Retinal pigment epithelial cell (primary cell): ENCODE measurements around the gene SND1.

Experiments used
- DNase-seq: peaks from one replicate; pipeline ENCODE4 v3.0.0-alpha.2; 2010; ENCODE audit warnings: low read depth
- H3K4me3 ChIP-seq: 2 replicates; pipeline ENCODE4 v1.5.1; 2011; ENCODE audit warnings: mild to moderate bottlenecking, low read length, control low read depth, moderate library complexity
- TF ChIP-seq, protein P1 (sequence below): conservative IDR thresholded peaks from 2 replicates; pipeline ENCODE4 v1.5.1; 2011; ENCODE audit warnings: low read depth, low read length, control low read depth, inconsistent platforms

SND1 gene

DNA sequence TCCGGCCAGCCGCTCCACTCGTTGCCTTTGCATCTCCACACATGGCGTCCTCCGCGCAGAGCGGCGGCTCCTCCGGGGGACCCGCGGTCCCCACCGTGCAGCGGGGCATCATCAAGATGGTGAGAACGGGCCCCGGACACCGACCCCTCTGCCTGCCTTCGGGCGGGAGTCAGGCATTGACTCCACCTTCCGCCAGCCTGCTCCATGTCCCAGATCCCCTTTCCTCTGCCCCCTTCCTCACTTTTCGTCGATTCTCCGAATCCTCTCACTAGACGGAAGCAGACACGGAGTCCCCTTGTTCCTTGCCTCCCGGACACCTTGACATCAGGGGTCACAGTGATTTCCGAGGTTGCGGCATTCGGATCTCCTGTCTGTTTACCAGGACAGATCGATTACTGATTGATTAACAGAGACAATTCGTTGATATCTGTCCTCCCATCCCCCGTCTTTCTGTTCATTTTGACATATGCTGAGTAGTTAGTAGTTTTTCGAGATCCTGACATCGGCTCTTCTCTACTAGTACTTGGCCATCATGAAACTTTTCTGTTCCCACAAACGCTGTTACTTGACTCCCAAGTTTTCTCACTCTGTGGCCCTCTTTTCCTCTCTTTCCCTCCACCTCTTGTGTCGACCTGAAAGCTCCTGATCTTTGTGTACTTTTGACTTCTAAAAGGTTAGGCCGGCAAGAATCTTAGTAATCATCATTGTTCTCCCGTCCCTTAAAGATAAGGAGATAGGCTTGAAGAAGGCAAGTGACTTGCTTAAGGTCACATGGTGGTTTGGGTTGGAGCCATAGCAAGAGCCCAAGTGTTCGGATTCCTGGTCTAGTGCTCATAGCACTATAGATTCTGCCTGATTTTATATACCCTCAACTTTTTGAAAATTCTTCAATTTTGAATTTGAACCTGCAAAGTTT, 597 bp downstream of the SND1 start:
- no peak for DNase-seq
- TF ChIP-seq, protein P1, sequence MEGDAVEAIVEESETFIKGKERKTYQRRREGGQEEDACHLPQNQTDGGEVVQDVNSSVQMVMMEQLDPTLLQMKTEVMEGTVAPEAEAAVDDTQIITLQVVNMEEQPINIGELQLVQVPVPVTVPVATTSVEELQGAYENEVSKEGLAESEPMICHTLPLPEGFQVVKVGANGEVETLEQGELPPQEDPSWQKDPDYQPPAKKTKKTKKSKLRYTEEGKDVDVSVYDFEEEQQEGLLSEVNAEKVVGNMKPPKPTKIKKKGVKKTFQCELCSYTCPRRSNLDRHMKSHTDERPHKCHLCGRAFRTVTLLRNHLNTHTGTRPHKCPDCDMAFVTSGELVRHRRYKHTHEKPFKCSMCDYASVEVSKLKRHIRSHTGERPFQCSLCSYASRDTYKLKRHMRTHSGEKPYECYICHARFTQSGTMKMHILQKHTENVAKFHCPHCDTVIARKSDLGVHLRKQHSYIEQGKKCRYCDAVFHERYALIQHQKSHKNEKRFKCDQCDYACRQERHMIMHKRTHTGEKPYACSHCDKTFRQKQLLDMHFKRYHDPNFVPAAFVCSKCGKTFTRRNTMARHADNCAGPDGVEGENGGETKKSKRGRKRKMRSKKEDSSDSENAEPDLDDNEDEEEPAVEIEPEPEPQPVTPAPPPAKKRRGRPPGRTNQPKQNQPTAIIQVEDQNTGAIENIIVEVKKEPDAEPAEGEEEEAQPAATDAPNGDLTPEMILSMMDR = no peak
- peak overlapping the region; percentile 99 for H3K4me3 ChIP-seq

DNA sequence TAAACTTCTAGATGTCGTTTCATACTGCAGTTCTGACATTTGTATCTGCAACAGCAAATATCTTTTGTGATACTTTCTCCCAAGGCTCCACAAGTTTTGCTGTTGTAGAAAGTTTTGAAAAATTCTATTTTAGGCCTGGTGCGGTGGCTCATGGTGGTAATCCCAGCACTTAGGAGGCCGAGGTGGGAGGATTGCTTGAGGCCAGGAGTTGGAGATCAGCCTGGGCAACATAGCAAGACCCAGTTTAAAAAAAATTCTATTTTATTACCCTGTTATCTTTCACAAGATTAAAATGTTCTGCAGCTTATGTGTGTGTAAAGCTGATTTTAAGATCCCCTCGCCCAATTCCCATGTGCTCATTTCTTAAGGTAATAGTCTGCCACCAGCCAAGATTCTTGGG, 1.4 kb downstream of the SND1 start:
- H3K4me3 ChIP-seq = peak overlapping the region; percentile 99
- TF ChIP-seq, protein P1 = no peak
- no peak for DNase-seq

DNA sequence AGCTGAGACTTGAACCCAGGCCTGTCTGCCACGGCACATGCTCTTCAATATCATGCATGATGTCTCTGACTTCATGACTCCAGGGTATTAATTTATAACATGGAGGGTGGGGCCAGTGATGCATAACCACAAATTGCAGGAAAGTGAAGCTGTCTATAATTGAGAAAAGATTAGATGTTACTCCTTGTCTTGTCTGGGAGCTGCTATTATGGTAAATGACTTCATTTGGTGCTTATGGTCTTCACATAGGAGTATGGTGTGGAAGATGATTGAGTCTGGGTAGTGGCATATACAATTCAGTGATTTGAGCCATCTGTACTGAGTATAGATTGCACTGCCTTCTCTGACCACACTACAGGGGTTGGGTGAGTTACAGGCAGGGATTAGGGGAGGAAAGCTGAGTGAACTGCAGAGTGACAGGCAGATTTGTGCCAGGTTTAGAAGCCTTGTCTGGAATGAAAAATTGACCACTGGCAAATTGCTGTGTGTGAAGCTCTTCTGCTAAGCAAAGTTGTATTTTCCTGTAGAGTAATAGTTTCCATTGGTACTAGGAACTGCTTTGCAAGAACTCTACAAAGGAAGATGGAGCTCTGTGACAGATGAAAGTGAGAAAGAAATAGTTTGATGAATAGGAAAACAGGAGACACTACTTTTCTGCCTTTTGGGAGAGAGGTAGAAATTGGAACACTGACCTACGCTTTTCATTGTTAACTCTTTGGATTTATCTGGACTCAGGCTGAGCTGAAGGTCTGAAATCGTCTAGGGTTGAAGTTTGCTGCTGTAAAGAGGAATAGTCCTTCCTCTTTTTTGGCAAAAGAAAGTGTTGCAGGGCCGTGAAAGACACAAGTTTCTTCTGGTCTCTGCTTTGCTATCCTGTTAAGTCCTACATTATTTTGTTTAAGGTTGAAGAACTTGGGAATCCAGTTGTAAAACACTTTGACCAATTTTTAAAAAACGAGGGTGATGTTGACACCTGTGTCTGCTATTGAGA, 2.7 kb downstream of the SND1 start:
- H3K4me3 ChIP-seq = no peak overlapping the region
- TF ChIP-seq, protein P1 = peak; percentile 35
- DNase-seq = no peak

DNA sequence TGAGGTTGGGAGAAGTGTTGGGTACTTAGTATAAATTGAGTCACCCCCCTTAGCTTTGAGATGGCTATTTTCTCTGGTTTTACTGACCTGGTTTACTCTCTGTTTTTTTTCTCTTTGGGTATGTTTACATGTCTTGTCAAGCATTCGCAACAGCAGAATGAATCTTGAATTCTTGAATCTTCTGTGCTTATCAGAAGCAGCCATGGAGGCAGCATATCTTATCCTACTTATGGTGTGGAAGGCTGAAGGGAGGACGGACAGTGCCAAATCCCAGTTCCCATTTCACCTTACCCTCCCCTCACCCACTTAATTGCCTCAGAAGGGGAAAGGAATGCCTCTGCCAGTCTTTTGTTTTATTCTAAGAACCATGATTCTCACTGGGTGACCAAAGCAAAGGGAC, 3.7 kb downstream of the SND1 start:
- TF ChIP-seq, protein P1 = no peak
- no peak overlapping the region for H3K4me3 ChIP-seq

DNA sequence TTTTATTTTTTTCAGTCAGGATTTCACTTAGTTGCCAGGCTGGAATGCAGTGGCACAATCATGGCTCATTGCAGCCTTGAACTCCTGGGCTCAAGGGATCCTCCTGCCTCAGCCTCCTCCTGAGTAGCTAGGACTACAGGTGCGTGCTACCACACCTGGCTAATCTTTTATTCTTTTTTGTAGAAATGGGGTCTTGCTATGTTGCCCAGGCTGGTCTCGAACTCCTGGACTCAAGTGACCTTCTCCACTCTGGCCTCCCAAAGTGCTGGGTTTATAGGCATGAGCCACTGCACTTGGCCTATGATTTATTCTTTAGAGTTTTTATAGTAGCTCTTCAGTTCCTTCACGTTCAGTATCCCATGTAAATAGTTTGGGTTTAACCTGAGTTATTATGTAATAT, 5.5 kb downstream of the SND1 start:
- TF ChIP-seq, protein P1 = no peak
- H3K4me3 ChIP-seq = no peak overlapping the region
- no peak for DNase-seq

More for the DNA sequence above, 3.7 kb downstream of the SND1 start:
- no peak for DNase-seq

DNA sequence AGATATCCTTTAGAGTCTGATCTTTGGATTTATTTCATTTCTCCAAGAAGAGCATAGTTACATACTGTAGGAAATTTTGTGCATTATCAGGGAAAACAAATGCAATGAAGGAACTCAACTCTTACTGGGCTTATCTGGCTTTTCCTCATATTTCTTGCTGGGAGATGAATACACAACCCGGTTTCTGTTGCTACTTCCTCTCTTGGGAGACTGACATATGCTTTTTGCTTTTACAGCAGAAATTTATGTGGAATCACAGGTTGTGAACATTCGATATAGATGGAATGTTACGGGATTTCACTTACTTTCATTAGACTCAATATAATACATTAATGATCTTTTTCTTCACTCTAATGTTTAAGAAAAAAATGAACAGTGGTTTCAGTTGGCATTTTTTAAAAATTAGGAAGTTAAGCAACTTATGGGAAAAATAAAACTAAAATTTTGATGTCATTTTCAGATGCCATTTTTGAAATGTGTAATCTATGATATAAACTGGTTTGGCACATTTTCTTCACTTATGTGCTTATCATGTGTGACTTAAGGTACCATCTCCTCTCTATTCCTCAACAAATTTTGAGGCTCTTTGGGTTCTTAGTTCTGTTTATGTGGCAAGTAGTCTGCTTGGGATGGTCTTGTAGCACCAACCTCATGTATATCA, 7.1 kb downstream of the SND1 start:
- no peak for DNase-seq
- no peak overlapping the region for H3K4me3 ChIP-seq
- TF ChIP-seq, protein P1 = no peak
